H1 (cell line): ENCODE results near the gene TMEM45B. TPM values are rescaled to one million over a fixed set of nuclear protein-coding genes. Genes with fewer than 3 reads are reported as not detected.
A peak's percentile ranks its signal among the peaks of the same experiment; 100 is the strongest.

Experiments used
- CTCF ChIA-PET: fragments of 300-600 bp; sonication (Branson Sonifier 250); formaldehyde crosslinking; loops from one replicate; lab custom pipeline; 2021; ENCODE audit not compliant: partially characterized antibody; lab: Charles Lee
- POLR2A ChIA-PET: fragments of 300-600 bp; sonication (Branson Sonifier 250); formaldehyde crosslinking; loops from one replicate; lab custom pipeline; 2021; ENCODE audit warnings: inconsistent platforms; ENCODE audit not compliant: partially characterized antibody; lab: Charles Lee
- DNase-seq, 2 experiments: peaks; one replicate each; pipeline versions ENCODE4 v3.0.0 to v3.0.0-alpha.2; 2010 to 2022; ENCODE audit warnings: low spot score in 2 of 2, low read depth in 1 of 2, mixed read lengths in 1 of 2
- FAIRE-seq: peaks from 2 replicates; lab custom pipeline; 2011; peaks lifted over from hg19 to GRCh38; lab: Jason Lieb, UNC
- H2AFZ ChIP-seq: 2 replicates; pipeline ENCODE4 v1.8.1; 2012; ENCODE audit warnings: low read length, inconsistent platforms
- H2AK5ac ChIP-seq: 2 replicates; pipeline ENCODE4 v1.6.1; 2013; ENCODE audit warnings: low read depth, low read length
- H2BK120ac ChIP-seq: replicated peaks from 2 replicates; pipeline ENCODE3; 2013; ENCODE audit warnings: low read depth, low read length, inconsistent platforms
- H2BK12ac ChIP-seq: 2 replicates; pipeline ENCODE4 v1.6.1; 2013; ENCODE audit warnings: low read depth, low read length
- H2BK15ac ChIP-seq: 2 replicates; pipeline ENCODE4 v1.6.1; 2013; ENCODE audit warnings: low read length
- H2BK20ac ChIP-seq: 2 replicates; pipeline ENCODE4 v1.6.1; 2013; ENCODE audit warnings: low read length
- H2BK5ac ChIP-seq: 2 replicates; pipeline ENCODE4 v1.6.1; 2013; ENCODE audit warnings: low read depth, low read length
- H3K14ac ChIP-seq: 2 replicates; pipeline ENCODE4 v1.6.1; 2013; ENCODE audit warnings: inconsistent platforms; ENCODE audit not compliant: insufficient read length
- H3K18ac ChIP-seq: 2 replicates; pipeline ENCODE4 v1.6.1; 2013; ENCODE audit warnings: low read length; ENCODE audit errors: extremely low read depth
- H3K23ac ChIP-seq: 2 replicates; pipeline ENCODE4 v1.6.1; 2013; ENCODE audit warnings: inconsistent platforms; ENCODE audit not compliant: insufficient read length
- H3K23me2 ChIP-seq: 2 replicates; pipeline ENCODE4 v1.6.1; 2013; ENCODE audit warnings: low read depth, low read length
- H3K27ac ChIP-seq: 2 replicates; pipeline ENCODE4 v1.6.1; 2011; ENCODE audit warnings: low read depth, low read length, inconsistent platforms
- H3K27me3 ChIP-seq, 4 experiments: replicated peaks in 1 of 4; 1 replicate in 1 of 4; 2 replicates in 3 of 4; pipeline versions ENCODE4 v1.6.1 to v1.8.1; 2011 to 2013; ENCODE audit warnings: low read length in 3 of 4, mild to moderate bottlenecking in 3 of 4, inconsistent platforms in 2 of 4, mixed read lengths in 2 of 4, moderate library complexity in 1 of 4; ENCODE audit not compliant: control insufficient read depth in 3 of 4, insufficient read depth in 3 of 4; ENCODE audit errors: extremely low read depth in 1 of 4
- H3K36me3 ChIP-seq, 4 experiments: 2 replicates each; pipeline versions ENCODE4 v1.6.1 to v1.8.1; 2011 to 2013; ENCODE audit warnings: mild to moderate bottlenecking in 4 of 4, low read length in 3 of 4, moderate library complexity in 2 of 4, control low read depth in 1 of 4, inconsistent platforms in 1 of 4; ENCODE audit not compliant: insufficient read depth in 4 of 4, control insufficient read depth in 2 of 4
- H3K4ac ChIP-seq: replicated peaks from 2 replicates; pipeline ENCODE3; 2013; ENCODE audit warnings: low read length, low read depth, mixed read lengths, inconsistent platforms; ENCODE audit not compliant: insufficient read length
- H3K4me1 ChIP-seq, 4 experiments: replicated peaks in 1 of 4; 1 replicate in 1 of 4; 2 replicates in 3 of 4; pipeline versions ENCODE4 v1.6.1 to v1.8.1; 2011 to 2013; ENCODE audit warnings: low read length in 3 of 4, inconsistent platforms in 2 of 4, mixed read lengths in 1 of 4; ENCODE audit not compliant: insufficient read depth in 4 of 4, control insufficient read depth in 3 of 4
- H3K4me2 ChIP-seq, 2 experiments: 2 replicates each; pipeline versions ENCODE4 v1.6.1 to v1.8.1; 2011 to 2013; ENCODE audit warnings: low read depth in 2 of 2, low read length in 2 of 2, control low read depth in 1 of 2, inconsistent platforms in 1 of 2, mild to moderate bottlenecking in 1 of 2; ENCODE audit not compliant: insufficient read depth in 1 of 2
- H3K4me3 ChIP-seq, 4 experiments: fragments of 200-600, 300-600 bp in 1 of 4; sonication (generic), shearing (Covaris generic), sonication (Bioruptor Twin) in 1 of 4; 2 replicates each; pipeline versions ENCODE4 v1.5.1 to v1.8.1; 2011 to 2016; ENCODE audit warnings: low read length in 4 of 4, low read depth in 3 of 4, control low read depth in 2 of 4, inconsistent platforms in 2 of 4, mild to moderate bottlenecking in 2 of 4, mixed read lengths in 1 of 4, moderate library complexity in 1 of 4; ENCODE audit not compliant: insufficient read depth in 2 of 4; ENCODE audit errors: extremely low read depth in 1 of 4
- H3K56ac ChIP-seq: replicated peaks from 2 replicates; pipeline ENCODE3; 2013; ENCODE audit warnings: low read depth, mild to moderate bottlenecking, mixed read lengths, low read length, inconsistent platforms; ENCODE audit not compliant: insufficient read length
- H3K79me1 ChIP-seq: 2 replicates; pipeline ENCODE4 v1.6.1; 2013; ENCODE audit warnings: low read depth, low read length, control low read depth
- H3K79me2 ChIP-seq, 2 experiments: 2 replicates each; pipeline versions ENCODE4 v1.6.1 to v1.8.1; 2012 to 2013; ENCODE audit warnings: low read length in 2 of 2, mild to moderate bottlenecking in 2 of 2, inconsistent platforms in 1 of 2; ENCODE audit not compliant: insufficient read depth in 2 of 2, control insufficient read depth in 1 of 2
- H3K9ac ChIP-seq, 4 experiments: replicated peaks in 1 of 4; 1 replicate in 1 of 4; 2 replicates in 3 of 4; pipeline versions ENCODE4 v1.6.1 to v1.8.1; 2011 to 2013; ENCODE audit warnings: low read depth in 3 of 4, low read length in 3 of 4, control low read depth in 2 of 4, mild to moderate bottlenecking in 2 of 4, moderate library complexity in 2 of 4, inconsistent platforms in 1 of 4; ENCODE audit errors: extremely low read depth in 1 of 4
- H3K9me3 ChIP-seq, 2 experiments: 2 replicates each; pipeline versions ENCODE4 v1.6.1 to v1.8.1; 2012 to 2013; ENCODE audit warnings: mild to moderate bottlenecking in 2 of 2, moderate library complexity in 2 of 2, control low read depth in 1 of 2, inconsistent platforms in 1 of 2, low read depth in 1 of 2, low read length in 1 of 2, mixed read lengths in 1 of 2; ENCODE audit not compliant: insufficient read depth in 2 of 2
- H4K20me1 ChIP-seq, 2 experiments: replicated peaks in 1 of 2; 2 replicates each; pipeline versions ENCODE3 to v1.8.1; 2011 to 2013; ENCODE audit warnings: inconsistent platforms in 2 of 2, low read length in 2 of 2, mild to moderate bottlenecking in 1 of 2; ENCODE audit not compliant: insufficient read depth in 2 of 2, control insufficient read depth in 1 of 2
- H4K5ac ChIP-seq: 2 replicates; pipeline ENCODE4 v1.6.1; 2013; ENCODE audit warnings: low read length, low read depth, mixed read lengths, inconsistent platforms; ENCODE audit not compliant: insufficient read length
- H4K8ac ChIP-seq: 2 replicates; pipeline ENCODE4 v1.8.0; 2013; ENCODE audit warnings: mild to moderate bottlenecking, moderate library complexity, low read length, inconsistent platforms; ENCODE audit not compliant: insufficient read depth; ENCODE audit errors: extremely low read depth
- H4K91ac ChIP-seq: replicated peaks from 2 replicates; pipeline ENCODE3; 2013; ENCODE audit warnings: low read length, mixed read lengths, inconsistent platforms; ENCODE audit not compliant: insufficient read length
- JUN ChIP-seq: IDR thresholded peaks from 2 replicates; pipeline ENCODE4 v1.6.1; 2011; ENCODE audit warnings: low read depth, mild to moderate bottlenecking, improper control_type of control experiment, low read length
- JUND ChIP-seq: IDR thresholded peaks from 2 replicates; pipeline ENCODE4 v1.6.1; 2011; ENCODE audit warnings: mild to moderate bottlenecking, improper control_type of control experiment, low read length
- POLR2AphosphoS5 ChIP-seq: IDR thresholded peaks from 2 replicates; pipeline ENCODE4 v1.6.1; 2011; ENCODE audit warnings: low read depth, low read length
- RAD21 ChIP-seq, 2 experiments: IDR thresholded peaks in 1 of 2; conservative IDR thresholded peaks in 1 of 2; 2 replicates each; pipeline ENCODE4 v1.6.1; 2011; ENCODE audit warnings: low read depth in 2 of 2, low read length in 2 of 2, improper control_type of control experiment in 1 of 2, inconsistent platforms in 1 of 2, mild to moderate bottlenecking in 1 of 2, moderate library complexity in 1 of 2
- RNF2 ChIP-seq: fragments of 200-900, 300-1000 bp; sonication (generic); IDR thresholded peaks from 2 replicates; pipeline ENCODE4 v1.7.1; 2016; ENCODE audit warnings: borderline replicate concordance, low read depth, mild to moderate bottlenecking, antibody characterized with exemption, low read length; ENCODE audit not compliant: poor library complexity, severe bottlenecking; ENCODE audit errors: missing control alignments
- YY1 ChIP-seq: IDR thresholded peaks from 2 replicates; pipeline ENCODE4 v1.6.1; 2011; ENCODE audit warnings: low read depth, mild to moderate bottlenecking, low read length
- WGBS, 2 experiments: shearing (Covaris generic) in 1 of 2; methylation state at CpG; one replicate each; pipeline versions ENCODE4 v1.1.6 to v1.1.7; 2013 to 2015; ENCODE audit warnings: low lambda C conversion rate in 2 of 2, mixed read lengths in 2 of 2, inconsistent platforms in 1 of 2, low coverage in 1 of 2, missing lambda C conversion rate in 1 of 2; ENCODE audit not compliant: insufficient replicate concordance in 2 of 2, insufficient coverage in 1 of 2, insufficient read length in 1 of 2; ENCODE audit errors: extremely low coverage in 1 of 2, missing lambda C conversion rate in 1 of 2; 5-methylcytosine and 5-hydroxymethylcytosine counted together
- polyA plus RNA-seq, 7 experiments: library from polyadenylated mRNA; depleted of rRNA in 3 of 7; stranded (reverse) in 5 of 7; unstranded in 2 of 7; fragments of >200 nt in 5 of 7; fragments of 200-250 nt in 2 of 7; gene quantifications; 1 replicate in 5 of 7; 2 replicates in 1 of 7; 4 replicates in 1 of 7; pipeline versions ENCODE4 v1.2.1 to v1.2.3, GENCODE V29; 2011 to 2013; ENCODE audit warnings: missing spikeins in 2 of 7, mixed read lengths in 2 of 7
- total RNA-seq: library from RNA; stranded (reverse); fragmentation: NEBNext Ultra II Directional; extraction: Animal tissue kit (Norgen Biotek cat#: 25700); gene quantifications from 2 replicates; pipeline ENCODE4 v1.2.1, GENCODE V29; 2021
- TF ChIP-seq, protein P1 (sequence below), 3 experiments: IDR thresholded peaks; 1 replicate in 2 of 3; 2 replicates in 1 of 3; pipeline versions ENCODE4 v1.5.1 to v1.6.1; 2011; ENCODE audit warnings: low read length in 3 of 3, mild to moderate bottlenecking in 3 of 3, inconsistent platforms in 2 of 3, low read depth in 1 of 3, moderate library complexity in 1 of 3; ENCODE audit not compliant: insufficient read depth in 1 of 3; ENCODE audit errors: control extremely low read depth in 1 of 3

The TMEM45B gene
- total and polyA plus RNA-seq, 2 of the 8 experiments (the other 6 are each of a cell fraction or from before 2014, with no cell fraction given), result 0.23 TPM; not detected in 1

GRCh38 chr11:129766898-129767604 is 48.6 kb upstream of the TMEM45B start:
- ChIA-PET CTCF (interaction anchor here (0.7 to 4.5 kb wide), 11 partner anchors 12 to 412 kb away, joined by 3 to 16 read pairs (median 3); no protein-coding TSS in a partner anchor), POLR2A (no interaction called here)
- H2BK15ac ChIP-seq, result no peak overlapping the region
- H3K9ac ChIP-seq, result no peak overlapping the region
- no peaks in the 10 kb centered on the region for H3K79me1 ChIP-seq
- H2AK5ac ChIP-seq, result no peak overlapping the region
- no peak overlapping the region for H3K4me3 ChIP-seq
- H3K23me2 ChIP-seq, result no peaks in the 10 kb centered on the region
- no peaks in the 10 kb centered on the region for H3K79me2 ChIP-seq
- peak overlapping the region in 1 of 2 experiments; percentile 56; a peak in 2 of 4 replicates for H3K4me2 ChIP-seq
- no peak overlapping the region for H3K23ac ChIP-seq
- peak; percentile 38 to 67 for DNase-seq
- H4K5ac ChIP-seq, result no peak overlapping the region
- no peak overlapping the region for H3K18ac ChIP-seq
- no peak overlapping the region for H3K4ac ChIP-seq
- no peak overlapping the region for H3K27ac ChIP-seq
- peaks cover 0 to 4% (median 0%) of the 10 kb centered on the region in 4 experiments; a peak in 2 of 7 replicates for H3K4me1 ChIP-seq
- H4K20me1 ChIP-seq, result no peaks in the 10 kb centered on the region
- no peak overlapping the region for H2BK5ac ChIP-seq
- 34% methylated on average over 7 of the region's 7 CpGs; no CpG with 5 or more reads in 1 of the 2 experiments for whole genome bisulfite sequencing, 2 experiments
- H2BK120ac ChIP-seq, result no peak overlapping the region
- H3K36me3 ChIP-seq, result no peaks in the 10 kb centered on the region
- H4K8ac ChIP-seq, result no peak overlapping the region
- no peak overlapping the region for H4K91ac ChIP-seq
- no peaks in the 10 kb centered on the region for H3K27me3 ChIP-seq
- H3K14ac ChIP-seq, result no peak overlapping the region
- H3K56ac ChIP-seq, result no peak overlapping the region
- peak overlapping the region; percentile 99 for H2AFZ ChIP-seq
- no peaks in the 10 kb centered on the region for H3K9me3 ChIP-seq
- FAIRE-seq, result peak; percentile 83
- TF ChIP-seq JUND (no peak), RAD21 (IDR thresholded peaks at IDR 0.05 in 1 of 2, conservative IDR thresholded peaks at IDR 0.05 in 1 of 2; ENCODE audit: low read depth in 2 of 2, low read length in 2 of 2) (peak; percentile 68 to 75), POLR2AphosphoS5 (no peak), JUN (no peak), RNF2 (no peak), YY1 (no peak)
- TF ChIP-seq, protein P1, sequence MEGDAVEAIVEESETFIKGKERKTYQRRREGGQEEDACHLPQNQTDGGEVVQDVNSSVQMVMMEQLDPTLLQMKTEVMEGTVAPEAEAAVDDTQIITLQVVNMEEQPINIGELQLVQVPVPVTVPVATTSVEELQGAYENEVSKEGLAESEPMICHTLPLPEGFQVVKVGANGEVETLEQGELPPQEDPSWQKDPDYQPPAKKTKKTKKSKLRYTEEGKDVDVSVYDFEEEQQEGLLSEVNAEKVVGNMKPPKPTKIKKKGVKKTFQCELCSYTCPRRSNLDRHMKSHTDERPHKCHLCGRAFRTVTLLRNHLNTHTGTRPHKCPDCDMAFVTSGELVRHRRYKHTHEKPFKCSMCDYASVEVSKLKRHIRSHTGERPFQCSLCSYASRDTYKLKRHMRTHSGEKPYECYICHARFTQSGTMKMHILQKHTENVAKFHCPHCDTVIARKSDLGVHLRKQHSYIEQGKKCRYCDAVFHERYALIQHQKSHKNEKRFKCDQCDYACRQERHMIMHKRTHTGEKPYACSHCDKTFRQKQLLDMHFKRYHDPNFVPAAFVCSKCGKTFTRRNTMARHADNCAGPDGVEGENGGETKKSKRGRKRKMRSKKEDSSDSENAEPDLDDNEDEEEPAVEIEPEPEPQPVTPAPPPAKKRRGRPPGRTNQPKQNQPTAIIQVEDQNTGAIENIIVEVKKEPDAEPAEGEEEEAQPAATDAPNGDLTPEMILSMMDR (IDR thresholded peaks at IDR 0.05; ENCODE audit: control extremely low read depth in 1 of 3, insufficient read depth in 1 of 3, low read depth in 1 of 3, low read length in 3 of 3), result peak; percentile 68 to 78 (median 68)
- TF ChIP-seq, all 59 proteins: peak for 2
- Histone ChIP-seq H2BK20ac (no peak overlapping the region), H2BK12ac (no peak overlapping the region)
